ENCODE results near the gene TMEM131L.
"Not testable (repeated sequence)": the region's sequence is repeated elsewhere in the genome, so short reads cannot be mapped to it uniquely, and the experiment has no call there.

TMEM131L gene

GRCh38 chr4:153543351-153543750 lies 77.2 kb downstream of the TMEM131L start:
- TF ChIP-seq, protein P1, sequence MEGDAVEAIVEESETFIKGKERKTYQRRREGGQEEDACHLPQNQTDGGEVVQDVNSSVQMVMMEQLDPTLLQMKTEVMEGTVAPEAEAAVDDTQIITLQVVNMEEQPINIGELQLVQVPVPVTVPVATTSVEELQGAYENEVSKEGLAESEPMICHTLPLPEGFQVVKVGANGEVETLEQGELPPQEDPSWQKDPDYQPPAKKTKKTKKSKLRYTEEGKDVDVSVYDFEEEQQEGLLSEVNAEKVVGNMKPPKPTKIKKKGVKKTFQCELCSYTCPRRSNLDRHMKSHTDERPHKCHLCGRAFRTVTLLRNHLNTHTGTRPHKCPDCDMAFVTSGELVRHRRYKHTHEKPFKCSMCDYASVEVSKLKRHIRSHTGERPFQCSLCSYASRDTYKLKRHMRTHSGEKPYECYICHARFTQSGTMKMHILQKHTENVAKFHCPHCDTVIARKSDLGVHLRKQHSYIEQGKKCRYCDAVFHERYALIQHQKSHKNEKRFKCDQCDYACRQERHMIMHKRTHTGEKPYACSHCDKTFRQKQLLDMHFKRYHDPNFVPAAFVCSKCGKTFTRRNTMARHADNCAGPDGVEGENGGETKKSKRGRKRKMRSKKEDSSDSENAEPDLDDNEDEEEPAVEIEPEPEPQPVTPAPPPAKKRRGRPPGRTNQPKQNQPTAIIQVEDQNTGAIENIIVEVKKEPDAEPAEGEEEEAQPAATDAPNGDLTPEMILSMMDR (IDR thresholded peaks at IDR 0.05; ENCODE audit: insufficient read depth, low read length, missing control alignments) = no peak
- no peak overlapping the region for H3K4me3 ChIP-seq (ENCODE audit: low read depth, low read length)
- CTCF ChIA-PET = interaction anchor here (0.8 to 1.5 kb wide), 3 partner anchors 31 to 198 kb away, joined by 3 to 4 read pairs (median 3); no protein-coding TSS in a partner anchor
- POLR2A ChIA-PET = no interaction called here
- DNase-seq (ENCODE audit: low read depth, low spot score) = no peak

GRCh38 chr4:153545822-153546221 lies 79.7 kb downstream of the TMEM131L start:
- CTCF ChIA-PET = interaction anchor here (0.6 to 1.2 kb wide), 5 partner anchors 12 to 113 kb away, joined by 3 to 4 read pairs (median 3); no protein-coding TSS in a partner anchor
- POLR2A ChIA-PET = no interaction called here
- H3K4me3 ChIP-seq (ENCODE audit: low read depth, low read length) = no peak overlapping the region
- TF ChIP-seq, protein P1 (IDR thresholded peaks at IDR 0.05; ENCODE audit: insufficient read depth, low read length, missing control alignments) = no peak
- no peak for DNase-seq (ENCODE audit: low read depth, low spot score)

- CTCF ChIA-PET = interaction anchor here (1.1 to 1.3 kb wide), 3 partner anchors 10 to 28 kb away, joined by 3 read pairs; no protein-coding TSS in a partner anchor
- TF ChIP-seq, protein P1 (IDR thresholded peaks at IDR 0.05; ENCODE audit: insufficient read depth, low read length, missing control alignments) = no peak
- POLR2A ChIA-PET = interaction anchor here (0.7 kb wide), 1 partner anchor 46 kb away, joined by 4 read pairs; no protein-coding TSS in a partner anchor
- DNase-seq (ENCODE audit: low read depth, low spot score) = no peak
- H3K4me3 ChIP-seq (ENCODE audit: low read depth, low read length) = no peak overlapping the region
Observed at GRCh38 chr4:153546280-153546679, 80.1 kb downstream of the TMEM131L start.

DNA sequence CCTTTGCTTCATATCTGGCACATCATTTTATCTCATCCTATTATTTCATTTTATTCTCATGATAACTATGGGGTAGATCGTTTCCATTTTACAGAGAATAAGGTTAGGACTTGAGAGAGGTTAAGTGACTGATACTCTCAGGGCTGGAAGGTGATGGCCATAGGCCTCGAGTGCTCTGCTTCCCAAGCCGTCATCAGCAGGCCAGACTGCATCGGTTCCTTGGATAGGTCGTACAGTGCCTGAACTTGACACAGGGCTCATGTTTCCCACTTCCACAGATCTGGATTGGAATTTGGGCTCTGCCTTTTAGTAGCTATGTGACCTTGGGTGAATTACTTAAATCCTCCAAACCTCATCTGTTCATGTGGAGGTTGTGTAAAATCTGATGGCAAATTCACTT lies 81.4 kb downstream of the TMEM131L start:
- DNase-seq (ENCODE audit: low read depth, low spot score) = no peak
- CTCF ChIA-PET = interaction anchor here (0.8 to 1.3 kb wide), 5 partner anchors 9 to 204 kb away, joined by 3 to 5 read pairs (median 3); no protein-coding TSS in a partner anchor
- TF ChIP-seq, protein P1 (IDR thresholded peaks at IDR 0.05; ENCODE audit: insufficient read depth, low read length, missing control alignments) = no peak
- POLR2A ChIA-PET = no interaction called here
- no peak overlapping the region for H3K4me3 ChIP-seq (ENCODE audit: low read depth, low read length)

- POLR2A ChIA-PET; H3K4me3 ChIP-seq (ENCODE audit: low read depth, low read length); DNase-seq (ENCODE audit: low read depth, low spot score): not testable (repeated sequence)
- CTCF ChIA-PET = interaction anchor here (0.9 to 1.0 kb wide), 2 partner anchors 26 to 37 kb away, joined by 3 read pairs; no protein-coding TSS in a partner anchor
Observed at GRCh38 chr4:153548907-153549306, 82.7 kb downstream of the TMEM131L start.

DNA sequence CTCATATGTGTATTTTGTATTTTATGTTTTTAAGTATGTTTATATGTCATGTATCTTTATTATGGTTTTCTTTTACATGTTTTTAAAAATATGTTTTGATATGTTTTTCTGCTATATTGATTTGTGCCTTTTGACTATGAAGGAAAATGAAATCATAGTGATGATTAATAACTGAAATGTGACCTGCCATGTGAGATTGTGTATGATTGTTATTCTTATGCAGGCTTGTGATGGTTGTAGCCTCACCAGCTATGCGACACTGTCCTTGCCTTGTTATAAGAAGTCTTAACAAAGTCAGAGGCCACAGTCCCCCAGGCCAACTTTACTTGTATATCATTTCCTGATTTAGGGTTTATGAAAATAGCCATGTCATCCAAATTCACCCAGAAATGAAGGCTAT lies 83.2 kb downstream of the TMEM131L start:
- TF ChIP-seq, protein P1 (IDR thresholded peaks at IDR 0.05; ENCODE audit: insufficient read depth, low read length, missing control alignments) = no peak
- H3K4me3 ChIP-seq (ENCODE audit: low read depth, low read length) = no peak overlapping the region
- ChIA-PET CTCF (interaction anchor here (0.9 to 1.0 kb wide), 2 partner anchors 25 to 36 kb away, joined by 3 read pairs; no protein-coding TSS in a partner anchor), POLR2A (no interaction called here)
- DNase-seq (ENCODE audit: low read depth, low spot score) = no peak

Measured in AG04449 (cell line).